ENCODE results near the gene APBA3.
"Not testable (repeated sequence)": the region's sequence is repeated elsewhere in the genome, so short reads cannot be mapped to it uniquely, and the experiment has no call there.

Gene APBA3

GRCh38 chr19:3770136-3770999 is 8.9 kb upstream of the APBA3 start:
- DNase-seq: no peak

DNA sequence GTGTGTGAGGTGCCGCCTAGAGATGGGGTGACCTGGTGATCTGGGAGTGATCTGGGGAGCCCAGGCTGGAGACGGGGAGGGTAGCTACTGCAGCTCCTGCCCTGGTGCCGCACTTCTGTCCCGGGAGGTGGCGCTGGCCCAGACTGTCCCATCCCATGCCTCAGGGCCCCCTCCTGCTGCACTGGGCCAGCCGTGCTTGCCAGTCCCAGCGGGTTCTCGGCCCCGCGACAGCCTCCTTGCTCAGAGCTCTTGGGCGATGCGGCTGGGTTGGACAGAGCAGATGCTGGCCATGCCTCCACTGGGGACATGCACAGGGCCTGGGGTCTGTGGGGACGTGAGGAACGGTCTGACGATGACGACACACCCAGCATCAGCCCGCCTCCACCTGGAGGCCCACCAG is 8.0 kb upstream of the APBA3 start:
- no peak for DNase-seq

- DNase-seq: no peak
Measured at GRCh38 chr19:3768748-3769099, 7.2 kb upstream of the APBA3 start.

- DNase-seq: no peak
Measured at GRCh38 chr19:3768015-3768747, 6.7 kb upstream of the APBA3 start.

DNA sequence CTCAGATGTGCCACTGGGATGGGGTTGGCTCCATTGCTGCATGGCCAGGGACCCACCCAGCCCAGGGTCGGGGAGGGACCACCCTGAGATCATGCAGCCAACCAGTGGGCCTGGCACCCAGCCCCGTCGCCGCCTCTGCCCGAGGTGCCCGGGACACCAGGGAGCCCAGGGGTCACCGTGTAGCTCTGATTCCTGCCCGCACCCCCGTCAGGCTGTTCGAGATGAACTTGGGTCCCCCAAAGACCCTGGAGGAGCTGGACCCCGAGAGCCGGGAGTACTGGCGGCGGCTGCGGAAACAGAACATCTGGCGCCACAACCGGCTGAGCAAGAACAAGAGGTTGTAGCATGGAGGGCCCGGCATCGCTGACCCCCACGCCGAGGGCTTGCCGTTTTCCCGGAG is 5.6 kb upstream of the APBA3 start:
- DNase-seq: no peak

GRCh38 chr19:3766520-3766919 is 5.0 kb upstream of the APBA3 start:
- DNase-seq: peak; percentile 20

GRCh38 chr19:3765757-3766156 is 4.3 kb upstream of the APBA3 start:
- DNase-seq: not testable (repeated sequence)

DNA sequence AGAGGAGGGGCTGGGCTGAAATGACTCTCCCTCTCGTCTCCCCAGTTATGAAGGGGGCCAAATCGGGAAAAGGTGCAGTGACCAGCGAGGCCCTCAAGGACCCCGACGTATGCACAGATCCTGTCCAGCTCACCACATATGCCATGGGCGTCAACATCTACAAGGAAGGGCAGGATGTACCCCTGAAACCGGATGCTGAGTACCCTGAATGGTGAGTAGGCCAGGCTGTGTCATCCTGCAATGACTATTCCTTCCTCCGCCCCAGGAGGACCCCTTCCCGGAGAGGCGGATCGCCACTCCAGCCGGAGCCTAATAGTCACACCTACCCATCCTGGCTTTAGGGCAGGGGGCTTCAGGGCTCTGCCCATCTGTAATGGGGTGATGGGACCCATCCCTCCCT is 3.6 kb upstream of the APBA3 start:
- DNase-seq: no peak

GRCh38 chr19:3762501-3763459 is 1.3 kb upstream of the APBA3 start, which contains the start of gene MRPL54:
MRPL54 (plus strand) TSS chr19:3762682; CDS start chr19:3762701, 19 bp downstream.
- peak; percentile 99 for DNase-seq

- DNase-seq: no peak
Measured at GRCh38 chr19:3762130-3762473, 610 bp upstream of the APBA3 start.

DNA sequence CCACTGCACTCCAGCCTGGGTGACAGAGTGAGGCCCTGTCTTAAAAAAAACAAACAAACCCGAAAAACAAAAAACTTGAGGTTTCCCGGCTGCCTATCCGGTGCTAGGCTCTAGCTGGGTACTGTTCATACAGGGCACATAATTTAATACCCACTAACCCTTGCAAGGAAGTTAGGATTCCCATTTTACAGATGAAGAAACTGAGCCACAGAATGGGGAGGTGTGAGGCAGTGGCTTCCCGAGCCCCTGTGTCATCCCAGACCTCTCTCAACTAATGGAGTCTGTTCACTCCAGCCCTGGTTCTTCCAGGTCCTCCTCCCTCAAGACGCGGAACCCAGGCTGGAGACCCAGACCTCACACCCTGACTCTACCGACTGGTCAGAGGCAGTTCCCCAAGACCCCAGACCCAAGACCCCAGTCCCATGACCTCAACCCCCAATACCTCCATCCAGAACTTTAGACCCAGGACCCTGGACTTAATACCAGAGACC is 576 bp downstream of the APBA3 start:
- DNase-seq: peak; percentile 66

DNA sequence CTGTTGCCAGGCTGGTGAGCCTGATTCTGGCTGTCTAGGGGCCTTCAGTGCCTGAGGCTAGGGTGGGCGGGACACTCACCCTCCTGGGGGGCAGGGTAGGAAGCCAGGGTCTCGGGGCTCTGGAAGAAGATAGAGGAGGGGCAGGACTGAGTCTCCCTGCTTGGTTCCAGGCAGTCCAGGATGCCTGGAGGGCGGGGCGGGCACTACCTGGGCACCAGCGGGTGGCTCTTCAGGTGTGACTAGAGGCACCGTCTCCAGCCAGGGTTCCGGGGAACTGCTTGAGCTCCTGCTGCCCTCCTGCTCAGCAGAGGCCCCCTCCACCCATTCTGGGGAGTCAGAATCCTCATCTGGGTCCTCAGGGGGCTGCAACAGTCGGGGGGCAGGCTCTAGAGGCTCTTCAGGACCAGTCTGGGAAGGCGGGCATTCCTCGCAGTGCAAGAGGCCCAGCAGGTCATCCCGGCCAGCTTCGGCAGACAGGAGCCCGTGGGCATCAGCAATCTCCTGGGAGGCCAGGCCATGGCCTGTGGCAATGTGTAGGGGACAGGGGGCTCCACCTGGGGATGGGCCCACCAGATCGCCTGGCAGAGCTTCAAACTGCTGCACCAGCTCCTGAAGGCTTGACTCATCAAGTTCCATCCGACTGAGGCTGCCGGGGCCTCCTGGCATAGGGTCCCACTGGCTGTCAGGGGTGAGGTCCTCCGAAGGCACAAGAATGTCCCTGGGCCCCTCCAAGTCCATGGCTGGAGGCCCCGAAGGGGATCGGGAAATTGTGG is 1.8 kb downstream of the APBA3 start:
- no peak for DNase-seq

DNA sequence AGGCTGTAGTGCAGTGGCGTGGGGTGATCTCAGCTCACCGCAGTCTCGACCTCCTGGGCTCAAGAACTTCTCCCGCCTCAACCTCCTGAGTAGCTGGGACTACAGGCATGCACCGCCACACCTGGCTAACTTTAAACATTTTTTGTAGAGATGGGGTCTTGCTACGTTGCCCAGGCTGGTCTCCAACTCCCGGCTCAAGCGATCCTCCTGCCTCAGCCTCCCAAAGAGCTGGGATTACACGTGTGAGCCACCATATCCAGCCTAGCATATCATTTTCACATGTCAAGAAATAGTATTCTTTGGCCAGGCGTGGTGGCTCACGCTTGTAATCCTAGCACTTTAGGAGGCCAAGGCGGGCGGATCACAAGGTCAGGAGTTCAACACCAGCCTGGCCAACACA is 3.2 kb downstream of the APBA3 start:
- DNase-seq: not testable (repeated sequence)

DNA sequence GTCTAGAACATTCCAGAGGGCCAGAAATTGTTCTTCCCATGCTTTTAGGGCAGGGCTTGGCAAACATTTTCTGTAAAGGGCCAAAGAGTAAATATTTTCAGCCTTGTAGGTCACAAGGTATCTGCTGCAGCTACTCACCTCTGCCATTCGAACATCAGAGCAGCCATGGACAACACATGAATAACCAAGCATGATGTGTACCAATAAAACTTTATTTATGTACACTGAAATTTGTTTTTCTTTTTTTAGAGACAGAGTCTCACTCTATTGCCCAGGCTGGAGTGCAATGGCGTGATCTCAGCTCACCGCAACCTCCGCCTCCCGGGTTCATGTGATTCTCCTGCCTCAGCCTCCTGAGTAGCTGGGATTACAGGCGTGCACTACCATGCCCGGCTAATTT is 3.8 kb downstream of the APBA3 start:
- not testable (repeated sequence) for DNase-seq

- no peak for DNase-seq
Measured at GRCh38 chr19:3753631-3754410, 7.7 kb downstream of the APBA3 start.

DNA sequence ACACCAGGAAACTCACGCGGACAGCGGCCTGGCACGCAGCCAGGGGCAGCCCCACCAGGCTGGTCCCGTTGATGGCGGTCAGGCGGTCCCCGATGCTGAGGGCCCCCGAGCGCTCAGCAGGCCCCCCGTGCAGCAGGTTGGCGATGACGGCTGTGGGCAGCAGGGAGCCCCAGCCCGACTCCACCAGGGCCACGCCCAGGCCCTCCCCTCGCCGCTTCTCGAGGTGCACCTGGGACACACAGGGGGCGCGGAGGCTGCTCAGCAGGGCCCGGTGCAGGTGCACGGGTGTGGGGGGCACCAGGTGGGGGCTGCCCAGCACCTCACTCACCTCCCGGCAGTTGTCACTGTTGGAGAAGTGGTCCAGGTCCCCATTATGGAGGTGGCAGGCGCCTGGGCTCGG is 9.0 kb downstream of the APBA3 start:
- DNase-seq: no peak

GRCh38 chr19:3751236-3751635 is 10.3 kb downstream of the APBA3 start:
- DNase-seq: no peak

GRCh38 chr19:3750211-3750610 is 11.3 kb downstream of the APBA3 start:
- DNase-seq: no peak

DNA sequence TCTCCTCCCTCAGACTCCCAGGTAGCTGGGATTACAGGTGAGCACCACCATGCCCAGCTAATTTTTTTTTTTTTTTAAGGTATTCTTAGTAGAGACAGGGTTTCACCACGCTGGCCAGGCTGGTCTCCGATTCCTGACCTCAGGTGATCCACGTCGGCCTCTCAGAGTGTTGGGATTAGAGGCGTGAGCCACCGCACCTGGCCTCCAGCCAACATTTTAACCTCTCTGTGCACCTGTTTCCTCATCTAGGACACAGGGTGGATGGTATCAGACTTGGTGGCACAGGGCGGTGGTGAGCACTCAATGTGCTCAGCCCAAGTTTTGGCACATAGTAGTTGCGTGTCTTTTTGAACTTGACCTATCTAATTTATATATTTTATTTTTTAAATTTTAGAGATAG is 12.5 kb downstream of the APBA3 start:
- no peak for DNase-seq

GRCh38 chr19:3746371-3747056 is 15.0 kb downstream of the APBA3 start:
- no peak for DNase-seq

Data from CD4-positive, alpha-beta T cell treated with Interleukin-17A for 1 hour (primary cell).